ENCODE measurements around the gene TBC1D14. TPM values are rescaled to one million over a fixed set of nuclear protein-coding genes. Genes with fewer than 3 reads are reported as not detected.

Gene TBC1D14
- total RNA-seq, 1 experiment from 2014 or later: 54.0 TPM

DNA sequence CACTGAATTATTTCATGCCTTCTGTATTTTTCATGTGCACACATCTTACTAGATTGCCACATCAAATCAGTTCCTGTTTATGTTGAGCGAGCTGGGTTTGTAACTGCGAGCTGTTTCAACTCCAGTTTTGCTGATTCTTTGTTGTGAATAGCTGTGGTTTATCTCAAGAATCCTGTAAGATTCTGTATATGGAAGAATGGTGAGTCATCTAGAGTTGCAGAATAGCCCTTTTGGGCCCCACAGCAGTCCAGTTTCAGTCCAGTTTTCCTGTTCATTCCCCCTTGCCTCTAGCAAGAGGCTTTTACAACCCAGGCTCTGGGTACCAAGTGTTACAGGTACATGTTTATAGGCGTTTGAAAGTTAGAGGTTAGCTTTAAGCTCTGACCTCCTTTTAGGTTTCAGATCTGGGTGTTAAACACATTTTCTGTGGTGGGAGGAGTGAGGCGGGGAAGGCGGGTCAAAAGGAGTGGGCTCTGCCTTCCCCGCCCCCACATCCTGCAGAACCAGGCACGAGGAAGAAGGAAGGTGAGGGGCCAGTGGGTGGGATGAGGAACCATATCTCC lies 32.7 kb downstream of the TBC1D14 start:
- H3K4me3 Mint-ChIP-seq (ENCODE audit: unreplicated experiment): peak overlapping the region; percentile 55
- H3K27me3 ChIP-seq (replicated peaks; ENCODE audit: control insufficient read depth, insufficient read depth, low read length): no peaks in the 10 kb centered on the region
- ChIA-PET CTCF (interaction anchor here (1.2 kb wide), 1 partner anchor 13 kb away, joined by 3 read pairs; no protein-coding TSS in a partner anchor), POLR2A (interaction anchor here (0.6 to 0.9 kb wide), 3 partner anchors 11 to 33 kb away, joined by 3 to 7 read pairs (median 4); partner anchors contain the start of gene TBC1D14)
- intact Hi-C loops (cut with micrococcal nuclease; ENCODE audit: unreplicated experiment): no loop called here
- BruUV-seq (replicated peaks): no TSS peak
- peaks cover 48% of the 10 kb centered on the region for H3K4me1 ChIP-seq
- no peaks in the 10 kb centered on the region for H3K9me3 ChIP-seq
- peak overlapping the region; percentile 88 for H3K27ac Mint-ChIP-seq (ENCODE audit: unreplicated experiment)
- peaks cover 33% of the 10 kb centered on the region for H3K4me1 Mint-ChIP-seq (ENCODE audit: low read depth, unreplicated experiment)
- no peaks in the 10 kb centered on the region for H3K9me3 Mint-ChIP-seq (ENCODE audit: unreplicated experiment)
- H3K36me3 ChIP-seq (ENCODE audit: control insufficient read depth, insufficient read depth, low read length): no peaks in the 10 kb centered on the region; the same call in none of the 2 replicates
- DNase-seq: peak in 1 of 2 experiments; percentile 48
- H3K4me3 ChIP-seq (ENCODE audit: low read depth, low read length): no peak overlapping the region
- TF ChIP-seq, protein P1, sequence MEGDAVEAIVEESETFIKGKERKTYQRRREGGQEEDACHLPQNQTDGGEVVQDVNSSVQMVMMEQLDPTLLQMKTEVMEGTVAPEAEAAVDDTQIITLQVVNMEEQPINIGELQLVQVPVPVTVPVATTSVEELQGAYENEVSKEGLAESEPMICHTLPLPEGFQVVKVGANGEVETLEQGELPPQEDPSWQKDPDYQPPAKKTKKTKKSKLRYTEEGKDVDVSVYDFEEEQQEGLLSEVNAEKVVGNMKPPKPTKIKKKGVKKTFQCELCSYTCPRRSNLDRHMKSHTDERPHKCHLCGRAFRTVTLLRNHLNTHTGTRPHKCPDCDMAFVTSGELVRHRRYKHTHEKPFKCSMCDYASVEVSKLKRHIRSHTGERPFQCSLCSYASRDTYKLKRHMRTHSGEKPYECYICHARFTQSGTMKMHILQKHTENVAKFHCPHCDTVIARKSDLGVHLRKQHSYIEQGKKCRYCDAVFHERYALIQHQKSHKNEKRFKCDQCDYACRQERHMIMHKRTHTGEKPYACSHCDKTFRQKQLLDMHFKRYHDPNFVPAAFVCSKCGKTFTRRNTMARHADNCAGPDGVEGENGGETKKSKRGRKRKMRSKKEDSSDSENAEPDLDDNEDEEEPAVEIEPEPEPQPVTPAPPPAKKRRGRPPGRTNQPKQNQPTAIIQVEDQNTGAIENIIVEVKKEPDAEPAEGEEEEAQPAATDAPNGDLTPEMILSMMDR (IDR thresholded peaks at IDR 0.05; ENCODE audit: insufficient read depth in 1 of 2, low read depth in 1 of 2, low read length in 1 of 2, severe bottlenecking in 1 of 2, unreplicated experiment in 1 of 2): no peak
- no peaks in the 10 kb centered on the region for H3K27me3 Mint-ChIP-seq (ENCODE audit: insufficient read depth, unreplicated experiment)
- H3K36me3 Mint-ChIP-seq (ENCODE audit: insufficient read depth, unreplicated experiment): peaks cover 15% of the 10 kb centered on the region

DNA sequence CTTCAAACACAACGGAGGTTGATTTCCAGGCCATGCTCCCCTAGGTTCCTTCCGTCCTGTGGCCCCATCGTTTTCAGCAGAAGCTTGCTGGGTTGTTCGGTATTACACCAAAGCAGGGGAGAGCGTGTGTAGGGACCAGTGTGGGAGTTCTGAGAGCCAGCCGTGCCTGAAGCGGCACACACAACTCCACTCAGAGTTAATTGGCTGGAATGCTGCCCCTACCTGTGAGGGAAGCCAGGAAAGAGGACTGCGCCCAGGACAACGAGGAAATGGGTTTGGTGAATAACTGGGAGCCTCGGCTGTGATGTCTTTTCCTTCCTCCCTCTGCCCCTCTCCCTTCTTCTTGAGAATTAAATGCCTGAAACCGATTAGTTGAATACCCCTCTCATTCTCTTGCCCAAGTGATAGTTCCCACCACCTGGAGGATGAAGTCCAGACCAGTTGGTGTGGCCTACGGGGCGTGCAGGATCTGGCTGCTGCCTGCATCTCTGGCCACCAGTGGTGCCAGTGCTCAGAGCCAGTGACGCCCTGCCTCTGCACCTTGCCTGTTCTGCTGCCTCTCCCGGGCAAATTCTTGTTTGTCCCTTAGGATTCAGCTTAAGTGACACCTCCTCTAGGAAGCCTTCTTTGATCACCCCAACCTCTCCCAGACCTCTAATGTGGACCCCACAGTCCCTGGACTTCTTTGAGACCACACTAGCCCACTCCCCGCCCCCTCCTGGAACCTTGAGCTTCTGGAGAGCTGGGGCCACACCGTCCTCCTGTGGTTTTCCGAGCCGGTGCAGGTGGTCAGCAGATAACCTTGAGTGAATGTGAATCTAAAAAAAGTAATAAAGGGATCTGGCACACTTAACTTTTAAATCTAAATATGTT lies 33.6 kb downstream of the TBC1D14 start:
- no peak for DNase-seq
- peaks cover 55% of the 10 kb centered on the region for H3K4me1 ChIP-seq
- CTCF ChIA-PET: interaction anchor here (0.6 to 1.2 kb wide), 2 partner anchors 12 to 1533 kb away, joined by 3 read pairs; no protein-coding TSS in a partner anchor
- no peaks in the 10 kb centered on the region for H3K9me3 ChIP-seq
- Mint-ChIP-seq H3K36me3 (ENCODE audit: insufficient read depth, unreplicated experiment) (peaks cover 12% of the 10 kb centered on the region), H3K27ac (ENCODE audit: unreplicated experiment) (peak overlapping the region; percentile 88), H3K9me3 (ENCODE audit: unreplicated experiment) (no peaks in the 10 kb centered on the region), H3K4me1 (ENCODE audit: low read depth, unreplicated experiment) (peaks cover 40% of the 10 kb centered on the region), H3K4me3 (ENCODE audit: unreplicated experiment) (no peak overlapping the region), H3K27me3 (ENCODE audit: insufficient read depth, unreplicated experiment) (no peaks in the 10 kb centered on the region)
- TF ChIP-seq, protein P1 (IDR thresholded peaks at IDR 0.05; ENCODE audit: insufficient read depth in 1 of 2, low read depth in 1 of 2, low read length in 1 of 2, severe bottlenecking in 1 of 2, unreplicated experiment in 1 of 2): no peak
- TSS peak; percentile 47 for BruUV-seq (replicated peaks)
- H3K27me3 ChIP-seq (replicated peaks; ENCODE audit: control insufficient read depth, insufficient read depth, low read length): no peaks in the 10 kb centered on the region
- intact Hi-C loops (cut with micrococcal nuclease; ENCODE audit: unreplicated experiment): no loop called here
- H3K4me3 ChIP-seq (ENCODE audit: low read depth, low read length): no peak overlapping the region
- H3K36me3 ChIP-seq (ENCODE audit: control insufficient read depth, insufficient read depth, low read length): no peaks in the 10 kb centered on the region; the same call in none of the 2 replicates
- POLR2A ChIA-PET: no interaction called here

DNA sequence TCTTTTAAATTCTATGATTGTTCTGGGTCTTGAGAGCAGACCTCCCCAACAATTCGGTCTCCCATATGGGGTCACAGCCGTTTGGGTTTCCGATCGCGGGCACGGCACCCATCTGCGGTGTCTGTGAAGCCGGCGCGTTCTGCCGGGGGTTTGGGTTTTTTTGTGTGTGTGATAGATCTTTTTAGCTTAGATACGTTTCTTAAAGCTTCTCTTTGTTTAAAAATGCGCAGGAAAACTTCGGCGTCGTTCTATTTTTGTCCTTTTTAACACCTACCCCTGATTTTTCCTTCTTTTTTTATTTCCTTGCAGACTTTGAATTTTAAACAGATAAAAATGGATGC lies 34.2 kb downstream of the TBC1D14 start:
- DNase-seq: no peak
- H3K27me3 Mint-ChIP-seq (ENCODE audit: insufficient read depth, unreplicated experiment): no peaks in the 10 kb centered on the region
- H3K4me1 ChIP-seq: peaks cover 57% of the 10 kb centered on the region
- H3K36me3 ChIP-seq (ENCODE audit: control insufficient read depth, insufficient read depth, low read length): no peaks in the 10 kb centered on the region; the same call in none of the 2 replicates
- no peak overlapping the region for H3K4me3 ChIP-seq (ENCODE audit: low read depth, low read length)
- no TSS peak for BruUV-seq (replicated peaks)
- TF ChIP-seq, protein P1 (IDR thresholded peaks at IDR 0.05; ENCODE audit: insufficient read depth in 1 of 2, low read depth in 1 of 2, low read length in 1 of 2, severe bottlenecking in 1 of 2, unreplicated experiment in 1 of 2): no peak
- ChIA-PET POLR2A (no interaction called here), CTCF (interaction anchor here (0.6 kb wide), 1 partner anchor 1532 kb away, joined by 3 read pairs; no protein-coding TSS in a partner anchor)
- peaks cover 18% of the 10 kb centered on the region for H3K36me3 Mint-ChIP-seq (ENCODE audit: insufficient read depth, unreplicated experiment)
- H3K27ac Mint-ChIP-seq (ENCODE audit: unreplicated experiment): peak overlapping the region; percentile 88
- H3K4me3 Mint-ChIP-seq (ENCODE audit: unreplicated experiment): no peak overlapping the region
- no peaks in the 10 kb centered on the region for H3K9me3 ChIP-seq
- intact Hi-C loops (cut with micrococcal nuclease; ENCODE audit: unreplicated experiment): no loop called here
- no peaks in the 10 kb centered on the region for H3K27me3 ChIP-seq (replicated peaks; ENCODE audit: control insufficient read depth, insufficient read depth, low read length)
- H3K9me3 Mint-ChIP-seq (ENCODE audit: unreplicated experiment): no peaks in the 10 kb centered on the region
- peaks cover 40% of the 10 kb centered on the region for H3K4me1 Mint-ChIP-seq (ENCODE audit: low read depth, unreplicated experiment)
